Tibial nerve (tissue), 4 donors: ENCODE measurements around the gene E2F8. TPM values are rescaled to one million over a fixed set of nuclear protein-coding genes. Genes with fewer than 3 reads are reported as not detected.

Experiments
- DNase-seq, 2 donors: peaks; one replicate each; pipeline ENCODE4 v3.0.0-alpha.2; 2019; ENCODE audit warnings: low spot score in 2 of 2
- H3K27ac ChIP-seq, 4 donors: fragments of 200-600 bp; sonication (generic) in 3 of 4; one replicate each; pipeline ENCODE4 v1.5.1; 2017 to 2019; ENCODE audit warnings: mild to moderate bottlenecking in 1 of 4
- H3K27me3 ChIP-seq, 2 donors: fragments of 200-600 bp; sonication (generic) in 1 of 2; one replicate each; pipeline versions ENCODE4 v1.5.1 to v1.6.0; 2017 to 2019
- H3K36me3 ChIP-seq, 3 donors: fragments of 200-600 bp; sonication (generic); one replicate each; pipeline ENCODE4 v1.5.1; 2018 to 2019
- H3K4me1 ChIP-seq, 4 donors: fragments of 200-600 bp; sonication (generic) in 3 of 4; one replicate each; pipeline ENCODE4 v1.5.1; 2017 to 2019
- H3K4me3 ChIP-seq, 4 donors: fragments of 200-600 bp; sonication (generic) in 3 of 4; one replicate each; pipeline ENCODE4 v1.5.1; 2017 to 2019; ENCODE audit warnings: mild to moderate bottlenecking in 1 of 4, moderate library complexity in 1 of 4
- H3K9me3 ChIP-seq, 4 donors: fragments of 200-600 bp; sonication (generic) in 3 of 4; one replicate each; pipeline ENCODE4 v1.5.1; 2017 to 2019
- CTCF ChIP-seq, 5 experiments: fragments of 200-600 bp in 3 of 5; fragments of 450-650 bp in 2 of 5; sonication (generic) in 3 of 5; IDR thresholded peaks; one replicate each; pipeline ENCODE4 v1.5.1; 2016 to 2019; ENCODE audit warnings: antibody characterized with exemption in 5 of 5, mild to moderate bottlenecking in 3 of 5, moderate library complexity in 2 of 5
- EP300 ChIP-seq, 2 donors: sonication (generic); formaldehyde crosslinking; IDR thresholded peaks; one replicate each; pipeline ENCODE4 v1.6.1; 2017; ENCODE audit warnings: antibody characterized with exemption in 2 of 2, mild to moderate bottlenecking in 1 of 2
- POLR2A ChIP-seq, 2 donors: fragments of 450-650 bp; IDR thresholded peaks; one replicate each; pipeline ENCODE4 v1.6.1; 2017; ENCODE audit warnings: antibody characterized with exemption in 2 of 2, mild to moderate bottlenecking in 2 of 2, moderate library complexity in 2 of 2
- WGBS, 2 donors: methylation state at CpG; one replicate each; pipeline ENCODE4 v1.1.5; 2018; 5-methylcytosine and 5-hydroxymethylcytosine counted together
- total RNA-seq, 4 donors: library from RNA; depleted of rRNA; stranded (reverse); fragments of >200 nt; gene quantifications; one replicate each; pipeline ENCODE4 v1.1.0, GENCODE V29; 2016

E2F8 gene
- total RNA-seq, 4 donors from 2014 or later = not detected

- no peak for TF ChIP-seq CTCF (IDR thresholded peaks at IDR 0.05)
- H3K36me3 ChIP-seq = no peaks in the 10 kb centered on the region
- no peaks in the 10 kb centered on the region for H3K27me3 ChIP-seq
- no peak overlapping the region for H3K27ac ChIP-seq
- 66 to 78% methylated on average over 3 of the region's 3 CpGs for WGBS, 2 donors
- DNase-seq = no peak
- H3K9me3 ChIP-seq = no peaks in the 10 kb centered on the region
- H3K4me1 ChIP-seq = no peaks in the 10 kb centered on the region
- no peak overlapping the region for H3K4me3 ChIP-seq
Measured at GRCh38 chr11:19208959-19209546, 31.7 kb downstream of the E2F8 start.

GRCh38 chr11:19208181-19208580, 32.6 kb downstream of the E2F8 start:
- no peaks in the 10 kb centered on the region for H3K27me3 ChIP-seq
- TF ChIP-seq EP300 (IDR thresholded peaks at IDR 0.05) (no peak), POLR2A (IDR thresholded peaks at IDR 0.05) (no peak), CTCF (IDR thresholded peaks at IDR 0.05) (no peak)
- WGBS, 2 donors = 63 to 73% methylated on average over 2 of the region's 2 CpGs
- H3K4me3 ChIP-seq = no peak overlapping the region
- H3K36me3 ChIP-seq = no peaks in the 10 kb centered on the region
- H3K9me3 ChIP-seq = no peaks in the 10 kb centered on the region
- no peak for DNase-seq
- H3K27ac ChIP-seq = no peak overlapping the region
- H3K4me1 ChIP-seq = no peaks in the 10 kb centered on the region

DNA sequence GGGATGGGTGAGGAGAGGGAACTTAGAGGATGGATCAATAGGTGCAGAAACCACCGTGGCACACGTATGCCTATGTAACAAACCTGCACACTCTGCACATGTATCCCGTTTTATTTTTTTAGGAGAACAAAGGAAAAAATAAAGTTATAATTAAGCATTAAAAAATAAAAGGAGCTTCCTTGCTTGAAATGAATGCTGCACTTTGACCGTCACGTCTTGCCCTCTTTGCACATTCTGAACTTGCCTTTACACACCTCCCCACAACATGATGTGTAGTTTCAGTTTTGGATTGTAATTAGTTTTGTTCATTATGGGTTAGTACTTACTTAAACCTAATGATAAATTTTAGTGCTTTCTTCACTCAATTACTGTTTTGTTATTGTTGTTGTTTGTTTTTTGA, 35.9 kb downstream of the E2F8 start:
- 90 to 95% methylated on average over 5 of the region's 5 CpGs for WGBS, 2 donors
- TF ChIP-seq POLR2A (IDR thresholded peaks at IDR 0.05) (no peak), CTCF (IDR thresholded peaks at IDR 0.05) (no peak), EP300 (IDR thresholded peaks at IDR 0.05) (no peak)
- peaks cover 0 to 8% (median 0%) of the 10 kb centered on the region in 4 donors for H3K4me1 ChIP-seq
- H3K27ac ChIP-seq = no peak overlapping the region
- H3K9me3 ChIP-seq = no peaks in the 10 kb centered on the region
- H3K27me3 ChIP-seq = no peaks in the 10 kb centered on the region
- no peak overlapping the region for H3K4me3 ChIP-seq
- H3K36me3 ChIP-seq = no peaks in the 10 kb centered on the region
- DNase-seq = no peak

DNA sequence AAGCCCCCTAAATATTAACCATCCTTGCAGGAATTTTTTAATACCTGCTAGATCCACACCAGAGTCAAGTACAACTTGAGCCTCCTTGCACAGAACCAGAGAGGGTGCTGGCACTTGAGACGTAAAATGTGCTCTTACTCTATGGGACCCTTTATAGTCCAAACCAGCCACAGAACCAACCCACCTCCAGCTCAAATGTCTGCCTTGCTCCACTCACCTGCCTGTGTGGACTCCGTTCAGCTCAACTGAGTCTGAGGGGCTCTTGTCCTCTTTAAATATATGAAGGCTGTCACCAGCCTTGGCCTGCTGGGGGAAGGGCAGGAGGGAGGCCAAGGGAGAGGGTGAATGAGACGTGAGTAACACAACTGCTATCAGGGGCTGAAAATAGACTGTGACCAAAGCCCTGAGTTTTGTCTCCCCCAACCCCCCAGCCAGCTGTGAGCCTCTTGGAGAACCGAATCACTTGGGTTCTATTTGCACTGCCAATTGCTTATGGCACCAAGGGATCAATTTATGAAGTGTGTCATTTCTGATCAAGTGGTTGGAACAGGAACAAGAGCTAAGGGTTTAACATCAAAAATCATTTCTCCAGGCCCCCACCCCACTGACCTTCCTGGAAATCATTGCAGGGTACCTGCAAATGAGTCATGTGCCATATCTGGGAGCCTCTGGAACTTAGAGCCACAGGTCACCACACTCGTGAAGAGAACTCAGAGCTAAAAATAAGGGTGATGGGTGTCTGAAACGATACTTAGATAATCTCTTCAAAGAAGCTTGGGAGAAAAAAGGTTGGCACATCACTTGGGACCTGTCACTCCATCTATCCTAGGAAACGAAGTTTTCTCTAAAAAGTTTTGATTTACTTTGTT, 38.8 kb downstream of the E2F8 start, which contains the start of gene CSRP3:
TSS of gene CSRP3 (minus strand) at position 247 of the 869 bp plus-strand sequence. CDS start 9,535 bp downstream, outside the sequence.
- H3K4me1 ChIP-seq = peaks cover 0 to 8% (median 0%) of the 10 kb centered on the region in 4 donors
- no peaks in the 10 kb centered on the region for H3K9me3 ChIP-seq
- no peak within 1 kb of the TSS for H3K4me3 ChIP-seq
- no peak for TF ChIP-seq EP300 (IDR thresholded peaks at IDR 0.05)
- no peak for TF ChIP-seq CTCF (IDR thresholded peaks at IDR 0.05)
- no peak for TF ChIP-seq POLR2A (IDR thresholded peaks at IDR 0.05)
- H3K27ac ChIP-seq = no peak within 1 kb of the TSS
- H3K36me3 ChIP-seq = no peaks in the 10 kb centered on the region
- H3K27me3 ChIP-seq = no peaks in the 10 kb centered on the region
- DNase-seq = no peak
- 80 to 82% methylated on average over 7 of the region's 7 CpGs for WGBS, 2 donors
